Placental pericyte (primary cell): ENCODE data around the gene TIMMDC1. TPM values are rescaled to one million over a fixed set of nuclear protein-coding genes. Genes with fewer than 3 reads are reported as not detected.

Experiments used
- total RNA-seq: library from RNA; depleted of rRNA; stranded (reverse); fragments of >200 nt; gene quantifications from 2 replicates; pipeline ENCODE4 v1.2.3, GENCODE V29; 2012

The TIMMDC1 gene
- total RNA-seq: 51.9 and 56.7 TPM in 2 replicates

GRCh38 chr3:119498186-119499011, at the start of gene TIMMDC1:
Gene TIMMDC1, plus strand, starts transcription at chr3:119498547. Its CDS starts 187 bp downstream, at chr3:119498734.

GRCh38 chr3:119463171-119464169, 34.9 kb upstream of the TIMMDC1 start, which contains the start of gene TMEM39A:
Gene TMEM39A, minus strand, starts transcription at chr3:119463615. Its CDS starts 1,541 bp downstream, at chr3:119462074.

GRCh38 chr3:119559441-119559963, 61.2 kb downstream of the TIMMDC1 start, which contains the start of gene CD80:
Gene CD80, minus strand, starts transcription at chr3:119559614. Its CDS starts 1,886 bp downstream, at chr3:119557728.

Other genes with a start within 250 kb of the TIMMDC1 start
- 6.8 and 19.5 TPM in 2 replicates for gene ARHGAP31, start 204.2 kb upstream of the TIMMDC1 start, total RNA-seq
- 90.2 and 169 TPM in 2 replicates for gene TMEM39A, start 34.9 kb upstream of the TIMMDC1 start, total RNA-seq
- 16.0 and 24.3 TPM in 2 replicates for gene POGLUT1, start 29.6 kb upstream of the TIMMDC1 start, total RNA-seq
- not detected in 2 replicates for gene CD80, start 61.1 kb downstream of the TIMMDC1 start, total RNA-seq
- 1.3 and 3.7 TPM in 2 replicates for gene ADPRH, start 80.9 kb downstream of the TIMMDC1 start, total RNA-seq
- not detected in 2 replicates for gene PLA1A, start 99.3 kb downstream of the TIMMDC1 start, total RNA-seq
- gene POPDC2, start 162.0 kb downstream of the TIMMDC1 start, total RNA-seq: 0.14 and 0.44 TPM in 2 replicates
- gene COX17, start 178.9 kb downstream of the TIMMDC1 start, total RNA-seq: 7.9 and 12.3 TPM in 2 replicates
- gene CFAP91, start 204.5 kb downstream of the TIMMDC1 start, total RNA-seq: under 0.01 TPM in 1 of 2 replicates, not detected in the other